Measurements from ENCODE around the gene DUSP8. TPM values are rescaled to one million over a fixed set of nuclear protein-coding genes. Genes with fewer than 3 reads are reported as not detected.

DUSP8 gene
- total RNA-seq, 1 experiment from 2014 or later = 14.0 TPM

GRCh38 chr11:1567721-1568100 lies 4.4 kb downstream of the DUSP8 start:
- peaks cover 42% of the 10 kb centered on the region for H3K36me3 Mint-ChIP-seq (ENCODE audit: insufficient read depth, unreplicated experiment)
- H3K4me1 Mint-ChIP-seq (ENCODE audit: low read depth, unreplicated experiment) = peaks cover 7% of the 10 kb centered on the region
- TF ChIP-seq CTCF (IDR thresholded peaks at IDR 0.05; ENCODE audit: unreplicated experiment) = no peak
- CTCF ChIA-PET = no interaction called here
- DNase-seq = no peak
- intact Hi-C loops (cut with micrococcal nuclease; ENCODE audit: unreplicated experiment) = no loop called here
- no TSS peak for BruUV-seq (replicated peaks)
- no peak overlapping the region for H3K27ac Mint-ChIP-seq (ENCODE audit: unreplicated experiment)
- H3K27me3 Mint-ChIP-seq (ENCODE audit: unreplicated experiment) = no peaks in the 10 kb centered on the region
- H3K4me3 Mint-ChIP-seq (ENCODE audit: low read depth, unreplicated experiment) = no peak overlapping the region
- H3K9me3 Mint-ChIP-seq (ENCODE audit: low read depth, unreplicated experiment) = no peaks in the 10 kb centered on the region

GRCh38 chr11:1567052-1567720 lies 4.9 kb downstream of the DUSP8 start:
- Mint-ChIP-seq H3K4me1 (ENCODE audit: low read depth, unreplicated experiment) (peaks cover 7% of the 10 kb centered on the region), H3K4me3 (ENCODE audit: low read depth, unreplicated experiment) (no peak overlapping the region), H3K27ac (ENCODE audit: unreplicated experiment) (no peak overlapping the region), H3K36me3 (ENCODE audit: insufficient read depth, unreplicated experiment) (peaks cover 40% of the 10 kb centered on the region), H3K9me3 (ENCODE audit: low read depth, unreplicated experiment) (no peaks in the 10 kb centered on the region), H3K27me3 (ENCODE audit: unreplicated experiment) (no peaks in the 10 kb centered on the region)
- no peak for TF ChIP-seq CTCF (IDR thresholded peaks at IDR 0.05; ENCODE audit: unreplicated experiment)
- intact Hi-C loops (cut with micrococcal nuclease; ENCODE audit: unreplicated experiment) = no loop called here
- DNase-seq = no peak
- no TSS peak for BruUV-seq (replicated peaks)
- CTCF ChIA-PET = interaction anchor here (0.6 to 1.2 kb wide), 2 partner anchors 7 to 379 kb away, joined by 4 to 5 read pairs; no protein-coding TSS in a partner anchor

GRCh38 chr11:1566381-1567051 lies 5.6 kb downstream of the DUSP8 start:
- DNase-seq = no peak
- no peak overlapping the region for H3K4me3 Mint-ChIP-seq (ENCODE audit: low read depth, unreplicated experiment)
- no peaks in the 10 kb centered on the region for H3K27me3 Mint-ChIP-seq (ENCODE audit: unreplicated experiment)
- intact Hi-C loops (cut with micrococcal nuclease; ENCODE audit: unreplicated experiment) = no loop called here
- H3K27ac Mint-ChIP-seq (ENCODE audit: unreplicated experiment) = no peak overlapping the region
- no peak for TF ChIP-seq CTCF (IDR thresholded peaks at IDR 0.05; ENCODE audit: unreplicated experiment)
- no TSS peak for BruUV-seq (replicated peaks)
- peaks cover 40% of the 10 kb centered on the region for H3K36me3 Mint-ChIP-seq (ENCODE audit: insufficient read depth, unreplicated experiment)
- no peaks in the 10 kb centered on the region for H3K9me3 Mint-ChIP-seq (ENCODE audit: low read depth, unreplicated experiment)
- CTCF ChIA-PET = interaction anchor here (0.6 to 1.2 kb wide), 2 partner anchors 8 to 380 kb away, joined by 4 to 5 read pairs; no protein-coding TSS in a partner anchor
- peaks cover 7% of the 10 kb centered on the region for H3K4me1 Mint-ChIP-seq (ENCODE audit: low read depth, unreplicated experiment)

- Mint-ChIP-seq H3K36me3 (ENCODE audit: insufficient read depth, unreplicated experiment) (peaks cover 38% of the 10 kb centered on the region), H3K27ac (ENCODE audit: unreplicated experiment) (no peak overlapping the region), H3K4me3 (ENCODE audit: low read depth, unreplicated experiment) (no peak overlapping the region), H3K9me3 (ENCODE audit: low read depth, unreplicated experiment) (no peaks in the 10 kb centered on the region), H3K4me1 (ENCODE audit: low read depth, unreplicated experiment) (peaks cover 7% of the 10 kb centered on the region), H3K27me3 (ENCODE audit: unreplicated experiment) (no peaks in the 10 kb centered on the region)
- intact Hi-C loops (cut with micrococcal nuclease; ENCODE audit: unreplicated experiment) = no loop called here
- no peak for TF ChIP-seq CTCF (IDR thresholded peaks at IDR 0.05; ENCODE audit: unreplicated experiment)
- BruUV-seq (replicated peaks) = no TSS peak
- no peak for DNase-seq
- CTCF ChIA-PET = interaction anchor here (0.6 to 1.2 kb wide), 2 partner anchors 8 to 17 kb away, joined by 3 to 4 read pairs; no protein-coding TSS in a partner anchor
Observed at GRCh38 chr11:1565904-1566247, 6.2 kb downstream of the DUSP8 start.
